ENCODE measurements around the gene RASA3.
"Not testable (repeated sequence)": the region's sequence is repeated elsewhere in the genome, so short reads cannot be mapped to it uniquely, and the experiment has no call there.

Gene RASA3

DNA sequence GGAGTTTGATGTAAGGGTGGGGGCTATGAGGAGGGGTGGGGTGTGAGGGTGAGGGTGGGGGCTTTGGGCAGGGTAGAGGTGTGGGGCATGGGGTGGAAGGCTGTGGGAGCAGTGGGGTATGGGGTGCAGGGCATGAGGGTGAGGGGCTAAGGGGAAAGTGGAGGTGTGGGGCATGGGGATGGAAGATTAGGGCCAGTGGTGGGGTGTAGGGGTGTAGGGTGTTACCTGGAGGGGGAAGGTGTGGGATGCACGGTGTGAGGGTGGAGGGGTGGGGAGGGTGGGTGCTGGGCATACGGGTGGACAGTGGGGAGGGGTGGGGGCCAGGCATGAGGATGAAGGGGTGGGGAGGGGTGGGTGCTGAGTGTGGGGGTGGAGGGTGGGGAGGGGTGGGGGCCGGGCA, 22.9 kb upstream of the RASA3 start:
- DNase-seq = no peak

DNA sequence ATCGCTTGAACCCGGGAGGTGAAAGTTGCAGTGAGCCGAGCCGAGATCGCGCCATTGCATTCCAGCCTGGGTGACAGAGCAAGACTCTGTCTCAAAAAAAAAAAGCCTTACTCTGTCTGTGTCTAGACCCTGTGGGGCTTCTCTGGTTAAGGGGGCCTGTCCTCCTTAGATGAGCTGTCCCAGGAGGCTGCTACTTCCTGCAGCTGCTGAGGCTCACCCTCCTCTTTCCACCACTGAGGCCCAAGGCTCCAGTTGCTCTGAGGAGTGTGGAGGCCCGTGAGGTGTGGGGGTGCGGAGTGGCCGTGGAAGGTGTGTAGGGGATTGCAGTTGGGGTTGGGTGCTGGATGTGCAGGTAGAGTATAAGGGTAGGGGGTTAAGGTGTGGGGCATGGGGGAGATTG, 22.1 kb upstream of the RASA3 start:
- DNase-seq = no peak

DNA sequence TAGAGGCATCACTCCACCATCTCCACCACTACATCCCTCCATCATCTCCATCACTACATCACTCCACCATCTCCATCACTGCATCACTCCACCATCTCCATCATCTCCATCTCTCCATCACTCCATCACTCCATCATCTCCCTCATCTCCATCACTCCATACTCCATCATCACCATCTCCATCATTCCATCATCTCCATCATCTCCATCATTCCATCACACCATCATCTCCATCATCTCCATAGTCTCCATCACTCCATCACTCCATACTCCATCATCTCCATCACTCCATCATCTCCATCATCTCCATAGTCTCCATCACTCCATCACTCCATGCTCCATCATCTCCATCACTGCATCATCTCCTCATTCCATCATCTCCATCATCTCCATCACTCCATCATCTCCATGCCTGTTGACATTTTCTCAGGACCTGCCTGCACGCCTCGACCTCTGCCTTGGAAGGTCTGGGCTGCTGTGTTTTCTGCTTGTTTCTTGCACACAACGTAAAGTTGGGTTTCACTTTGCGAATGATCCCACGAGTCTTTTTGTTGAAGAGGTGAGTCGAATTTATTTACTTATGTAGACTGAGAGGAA, 21.2 kb upstream of the RASA3 start:
- no peak for DNase-seq

DNA sequence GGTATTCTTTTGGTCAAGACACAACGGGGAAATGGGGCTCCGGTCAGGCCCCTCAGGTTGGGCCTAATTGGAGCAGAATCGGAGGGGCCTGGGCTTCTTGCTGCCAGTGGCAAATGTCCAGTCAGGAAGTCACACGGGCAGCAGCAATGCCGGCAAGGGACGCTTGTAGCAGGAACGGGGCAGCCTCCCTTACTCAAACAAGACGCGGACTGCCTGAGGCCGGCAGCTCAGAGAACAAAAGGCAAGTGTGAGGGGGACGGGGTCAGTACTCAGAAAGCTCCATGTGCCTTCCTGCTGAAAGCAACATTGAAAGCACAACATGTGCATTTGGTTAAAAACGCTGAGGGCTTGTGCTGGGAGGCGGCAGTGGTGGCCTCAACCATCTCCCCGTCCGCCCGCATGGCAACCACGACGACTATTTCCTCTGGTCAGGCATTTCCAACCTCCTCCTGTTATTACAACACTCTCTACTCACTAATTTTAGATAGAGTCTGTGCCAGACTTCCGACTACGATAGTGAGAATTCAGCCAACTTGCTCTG, 20.5 kb upstream of the RASA3 start:
- no peak for DNase-seq

DNA sequence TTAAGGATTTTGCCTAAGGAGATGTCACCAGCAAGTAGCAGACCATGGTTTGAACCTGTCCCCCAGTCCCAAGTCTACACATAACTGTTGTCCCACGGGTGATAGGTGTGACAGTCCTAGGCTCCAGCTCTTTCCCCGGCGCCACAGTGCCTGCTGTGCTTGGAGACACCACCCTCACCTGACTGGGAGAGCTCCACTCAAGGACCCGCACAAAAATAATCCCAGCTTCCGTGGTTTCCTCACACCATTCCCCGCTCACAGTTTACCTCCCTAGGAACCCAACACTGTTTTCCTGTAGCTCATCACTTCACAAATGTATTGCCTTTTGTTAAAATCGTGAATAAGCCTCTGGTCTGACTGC, 19.8 kb upstream of the RASA3 start:
- no peak for DNase-seq

DNA sequence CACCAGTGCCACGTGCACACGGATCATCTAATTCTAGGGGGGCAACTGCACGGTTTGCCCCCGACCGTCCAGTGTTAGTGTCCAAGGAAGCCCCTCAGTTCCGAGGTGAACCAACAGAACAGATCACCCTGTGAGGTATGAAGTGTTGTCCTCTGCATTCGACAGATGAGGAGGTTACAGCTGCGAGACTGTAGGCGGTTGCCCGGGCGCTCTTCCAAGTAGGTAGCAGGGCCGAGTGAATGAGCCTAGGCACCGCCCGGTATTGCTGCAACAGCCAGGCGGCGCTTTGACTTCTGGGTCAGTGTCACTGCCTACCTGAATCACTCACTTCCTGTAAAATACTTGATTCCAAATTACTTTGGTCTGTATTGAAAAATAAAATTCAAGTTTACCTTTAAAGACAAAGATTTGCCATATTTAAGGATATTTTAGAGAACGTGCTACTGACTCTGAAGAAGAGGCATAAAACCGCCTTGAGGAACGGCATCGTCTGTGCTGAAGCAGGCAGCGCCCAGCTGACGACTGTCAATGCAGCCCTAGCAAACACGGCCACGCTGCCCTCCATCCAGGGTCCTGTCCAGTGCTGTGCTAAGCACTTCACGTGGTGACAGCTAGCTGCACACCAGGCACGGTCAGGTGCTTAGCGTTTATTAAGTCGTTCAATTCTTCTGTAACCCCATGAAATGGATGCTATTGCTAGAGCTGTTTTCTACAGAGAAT, 19.3 kb upstream of the RASA3 start:
- DNase-seq = no peak

DNA sequence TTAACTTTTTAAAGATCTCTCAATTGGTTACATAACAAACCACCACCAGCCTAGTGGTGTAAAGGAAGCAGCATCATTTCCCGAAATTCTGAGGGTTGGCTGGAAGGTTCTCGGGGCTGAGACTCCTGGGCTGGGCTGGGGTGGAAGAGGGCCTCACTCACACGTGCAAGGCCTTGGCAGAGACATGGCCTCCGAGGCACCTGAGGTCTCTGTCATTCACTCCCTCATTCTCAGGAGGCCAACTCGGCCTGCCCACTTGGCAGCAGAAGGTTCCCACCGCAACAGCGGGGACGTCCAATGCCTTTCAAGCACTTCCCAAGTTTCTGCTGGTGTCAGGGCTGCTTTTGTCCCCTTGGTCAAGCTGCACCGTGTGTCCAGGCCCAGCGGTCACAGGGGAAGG, 18.6 kb upstream of the RASA3 start:
- DNase-seq = no peak

DNA sequence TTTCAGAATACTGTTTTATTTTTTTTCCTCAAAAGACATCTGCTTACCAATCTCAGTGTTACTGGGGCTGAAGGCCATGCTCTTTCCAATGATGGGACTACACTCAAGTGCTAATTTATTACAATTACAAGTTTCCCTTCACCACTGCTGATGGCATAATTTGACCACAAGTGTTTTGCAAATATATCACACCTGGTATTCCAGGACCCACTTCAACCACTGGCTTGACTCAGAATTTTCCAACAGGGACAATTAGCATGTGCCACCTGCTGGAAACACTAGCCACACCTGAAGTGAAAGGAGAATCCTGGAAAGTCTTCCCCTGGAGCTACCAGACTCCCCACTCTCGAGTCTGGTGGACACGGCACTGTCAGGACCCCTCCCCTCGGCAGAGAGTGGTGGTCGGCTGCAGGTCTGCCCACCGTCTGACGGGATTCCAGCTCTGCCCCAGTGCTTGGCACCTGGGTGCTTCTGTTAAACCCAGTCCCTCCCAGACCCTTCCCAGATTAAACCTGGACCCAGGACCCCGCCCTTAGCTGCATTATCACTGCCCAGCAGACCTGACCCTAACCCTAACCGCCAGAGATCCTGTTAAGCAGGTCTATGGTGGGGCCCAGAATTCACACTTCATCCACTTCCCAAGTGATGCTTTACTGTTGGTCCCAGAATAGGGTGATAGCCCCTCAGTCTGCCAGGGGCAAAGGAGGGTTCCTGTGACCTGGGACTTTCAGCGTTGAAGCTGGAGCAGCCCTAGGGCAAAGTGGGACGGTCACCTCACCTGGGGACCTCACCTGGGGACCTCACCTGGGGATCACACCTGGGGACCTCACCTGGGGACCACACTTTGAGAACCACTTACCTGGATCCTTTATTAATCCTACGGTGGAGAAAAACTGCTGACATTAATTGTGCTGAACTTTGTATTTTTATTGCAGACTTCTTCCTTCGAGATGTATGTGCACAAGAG, 17.6 kb upstream of the RASA3 start:
- DNase-seq = peak; percentile 87

DNA sequence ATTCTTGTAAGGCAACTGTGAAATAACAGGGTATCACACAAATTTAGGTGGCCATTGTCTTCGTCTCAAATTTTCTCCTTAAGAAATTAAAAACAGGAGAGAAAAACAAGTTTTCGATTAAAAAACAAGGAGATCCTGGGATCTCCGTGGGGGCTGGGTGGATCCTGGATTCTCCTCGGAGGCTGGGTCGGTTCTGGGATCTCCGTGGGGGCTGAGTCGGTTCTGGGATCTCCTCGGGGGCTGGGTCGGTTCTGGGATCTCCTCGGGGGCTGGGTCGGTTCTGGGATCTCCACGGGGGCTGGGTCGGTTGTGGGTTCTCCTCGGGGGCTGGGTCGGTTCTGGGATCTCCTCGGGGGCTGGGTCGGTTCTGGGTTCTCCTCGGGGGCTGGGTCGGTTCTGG, 16.5 kb upstream of the RASA3 start:
- DNase-seq = not testable (repeated sequence)

DNA sequence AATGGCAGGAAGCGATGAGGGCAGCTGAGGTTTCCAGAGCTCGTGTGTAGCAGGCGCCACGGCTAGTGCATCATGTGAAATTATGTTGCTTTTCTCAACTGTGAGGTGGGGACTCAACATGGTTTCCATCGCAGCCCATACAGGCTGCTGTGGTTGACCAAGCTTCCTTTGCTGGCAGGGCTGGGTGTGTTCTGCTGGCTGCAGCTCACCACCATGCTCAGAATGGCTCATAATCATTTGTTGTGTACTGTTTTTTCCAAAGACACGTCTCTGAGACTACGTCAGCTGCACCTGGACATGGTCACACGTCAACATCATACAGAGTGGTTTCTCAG, 16.1 kb upstream of the RASA3 start:
- no peak for DNase-seq

DNA sequence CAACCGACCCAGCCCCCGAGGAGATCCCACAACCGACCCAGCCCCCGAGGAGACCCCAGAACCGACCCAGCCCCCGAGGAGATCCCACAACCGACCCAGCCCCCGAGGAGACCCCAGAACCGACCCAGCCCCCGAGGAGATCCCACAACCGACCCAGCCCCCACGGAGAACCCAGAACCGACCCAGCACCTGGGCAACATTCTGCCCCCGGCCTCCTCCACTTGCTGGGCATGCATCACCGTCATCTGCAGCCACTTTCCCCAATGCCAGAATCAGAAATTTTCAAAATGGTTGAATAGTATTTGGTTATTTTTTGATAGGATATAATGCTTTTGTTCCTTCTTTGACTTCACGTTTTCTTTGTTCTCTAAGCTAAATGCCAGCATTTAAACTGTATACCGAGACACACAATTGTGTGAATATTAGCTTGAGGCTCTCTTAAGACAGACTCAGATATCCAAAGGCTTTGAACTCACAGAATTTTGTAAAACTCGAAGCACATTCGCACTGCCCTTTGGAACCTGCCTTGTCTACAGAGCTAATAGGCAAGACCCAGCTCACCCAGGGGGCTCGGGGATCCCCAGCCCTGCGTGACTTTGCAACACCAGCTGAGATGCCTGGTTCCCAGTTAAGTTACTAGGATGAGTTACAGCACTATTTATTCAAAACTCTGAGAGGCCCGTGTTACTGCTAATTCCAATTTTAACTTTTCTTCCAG, 15.5 kb upstream of the RASA3 start:
- no peak for DNase-seq

DNA sequence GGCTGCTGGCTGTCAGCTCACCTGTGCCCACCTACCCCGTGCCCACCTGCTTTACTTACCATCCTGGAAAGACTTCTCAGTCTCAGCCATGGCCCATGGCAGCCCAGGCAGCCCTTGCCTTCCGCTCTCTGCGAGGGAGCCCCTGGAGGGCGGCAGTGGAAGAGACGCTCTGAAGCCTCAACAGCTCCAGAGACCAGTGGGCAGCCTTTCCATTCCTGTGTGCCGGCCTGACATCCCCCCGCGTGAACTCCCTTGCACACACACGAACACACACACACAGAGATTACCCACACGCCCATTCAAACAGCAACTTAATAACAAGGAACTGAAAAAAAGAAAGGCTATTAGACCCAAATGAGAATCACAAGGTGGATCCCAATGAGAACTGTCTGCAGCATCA, 14.2 kb upstream of the RASA3 start:
- DNase-seq = no peak

DNA sequence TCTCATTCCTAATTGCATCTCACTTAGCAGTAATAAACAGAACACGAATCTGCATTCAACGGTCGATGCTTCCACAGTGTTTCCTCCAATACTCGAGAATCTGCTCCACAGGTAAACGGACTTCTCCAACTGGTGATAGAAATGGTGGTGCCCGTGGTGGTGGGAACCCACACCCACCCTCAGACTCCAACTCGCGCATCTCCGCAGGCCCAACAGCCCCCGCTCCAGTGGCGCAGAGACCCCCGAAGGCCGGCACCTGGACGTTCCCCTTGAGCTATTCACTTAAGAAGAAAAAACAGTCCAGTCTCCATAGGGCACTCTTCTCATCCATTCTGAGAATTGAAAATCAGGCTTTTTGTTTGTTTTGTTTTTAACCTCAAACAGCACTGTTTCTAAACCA, 13.8 kb upstream of the RASA3 start:
- no peak for DNase-seq

DNA sequence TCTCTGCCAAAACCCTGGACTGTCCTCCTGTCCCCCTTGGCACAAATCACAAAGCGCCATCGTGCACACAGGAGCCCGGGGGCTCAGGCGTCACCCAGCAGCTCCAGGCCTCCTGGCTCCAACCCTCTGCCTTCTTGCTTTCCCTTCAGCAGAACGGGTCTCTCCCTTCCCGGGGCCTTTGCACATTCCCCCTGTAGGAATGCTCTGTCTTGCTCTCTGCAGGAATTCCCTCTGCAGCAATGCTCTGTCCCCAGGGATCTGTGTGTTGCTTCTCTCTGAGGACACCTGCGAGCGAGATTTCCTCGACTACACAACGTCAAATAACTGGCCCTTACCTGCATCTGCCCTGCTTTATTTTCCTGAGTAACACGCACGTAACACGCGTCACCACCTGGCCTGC, 13.3 kb upstream of the RASA3 start:
- no peak for DNase-seq

DNA sequence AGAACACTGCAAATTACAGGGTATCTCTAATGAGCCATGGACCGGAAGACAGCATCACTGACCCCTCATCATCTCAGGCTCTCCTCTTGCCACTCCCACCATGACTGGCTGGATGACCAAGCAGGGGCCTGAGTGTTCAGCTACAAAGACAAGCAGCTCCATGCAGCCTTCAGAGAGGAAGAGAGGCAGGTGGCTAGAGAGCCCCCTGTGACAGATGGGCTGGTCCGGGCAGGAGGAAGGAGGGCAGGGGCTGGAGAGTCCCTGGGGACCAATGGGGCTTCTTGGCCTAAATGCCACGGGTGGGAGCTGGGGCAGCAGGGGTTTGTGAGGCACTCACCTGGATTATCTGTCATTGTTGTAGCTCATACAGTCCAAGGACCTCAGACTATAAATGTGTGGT, 12.8 kb upstream of the RASA3 start:
- no peak for DNase-seq

DNA sequence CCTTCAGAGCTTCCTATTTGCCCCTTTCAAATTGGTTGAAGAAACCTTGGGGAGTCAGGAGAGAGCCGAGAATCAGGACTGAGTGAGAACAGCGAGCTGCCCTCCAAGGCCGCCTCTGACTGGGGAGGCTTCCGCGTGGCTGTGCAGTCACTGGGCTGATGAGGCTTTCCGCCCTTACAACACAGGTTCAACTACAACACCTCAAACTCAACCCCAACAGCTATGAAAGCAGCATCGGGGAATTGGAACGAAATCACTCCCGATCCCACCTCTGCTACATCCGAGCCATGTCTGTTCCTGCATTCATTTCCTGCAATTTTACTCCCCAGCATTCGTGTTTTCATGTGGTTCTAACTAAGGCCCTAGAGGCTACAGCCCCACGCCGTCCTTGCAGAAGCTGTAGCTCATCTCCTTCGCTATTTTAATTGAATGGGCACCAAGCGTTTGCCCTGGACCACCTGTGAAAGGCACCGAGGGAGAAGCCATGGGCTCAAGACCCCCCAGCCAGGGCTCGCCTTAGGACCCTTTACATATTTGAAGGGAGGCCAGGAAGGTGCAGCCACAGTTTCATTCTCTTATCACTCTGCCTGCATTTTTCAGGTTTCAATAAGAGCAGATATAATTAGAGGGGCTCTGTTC, 12.3 kb upstream of the RASA3 start:
- DNase-seq = no peak

DNA sequence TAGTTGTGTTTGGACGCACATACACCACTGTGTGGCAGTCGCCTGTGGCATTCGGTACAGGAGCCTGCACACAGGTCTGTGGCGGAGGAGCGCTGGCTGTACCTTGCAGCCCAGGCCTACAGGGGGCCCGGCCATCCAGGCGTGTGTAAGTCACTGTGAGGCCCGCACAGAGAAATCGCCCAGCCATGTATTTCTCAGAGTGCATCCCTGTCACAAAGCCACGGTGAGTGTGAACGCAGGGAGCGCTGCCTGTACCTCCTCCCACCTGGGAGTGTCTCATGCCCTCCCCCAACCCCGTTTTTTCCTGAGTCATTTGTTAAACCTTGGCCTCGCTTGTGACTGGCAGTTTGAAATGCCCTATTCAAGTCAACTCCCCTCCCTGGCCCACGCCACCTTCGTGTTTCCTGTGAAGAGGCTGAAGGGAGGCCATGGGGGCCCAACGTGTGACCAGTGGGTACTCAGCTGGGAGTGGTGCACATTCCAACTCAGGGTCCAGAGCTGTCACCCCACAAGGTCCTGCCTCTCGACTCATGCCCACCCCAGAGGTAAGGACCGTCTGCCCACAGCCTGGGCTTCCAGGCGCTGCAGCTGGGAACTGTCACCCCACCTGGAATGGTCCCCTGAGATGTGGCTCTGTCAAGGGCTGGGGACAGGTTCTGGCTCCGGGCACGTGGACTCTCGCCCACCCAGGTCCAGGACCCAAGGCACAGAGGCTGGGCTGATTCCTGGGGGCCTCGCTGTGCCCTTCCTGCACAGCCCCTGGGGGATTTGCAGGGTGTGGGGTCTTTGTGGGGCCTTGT, 11.6 kb upstream of the RASA3 start:
- no peak for DNase-seq

DNA sequence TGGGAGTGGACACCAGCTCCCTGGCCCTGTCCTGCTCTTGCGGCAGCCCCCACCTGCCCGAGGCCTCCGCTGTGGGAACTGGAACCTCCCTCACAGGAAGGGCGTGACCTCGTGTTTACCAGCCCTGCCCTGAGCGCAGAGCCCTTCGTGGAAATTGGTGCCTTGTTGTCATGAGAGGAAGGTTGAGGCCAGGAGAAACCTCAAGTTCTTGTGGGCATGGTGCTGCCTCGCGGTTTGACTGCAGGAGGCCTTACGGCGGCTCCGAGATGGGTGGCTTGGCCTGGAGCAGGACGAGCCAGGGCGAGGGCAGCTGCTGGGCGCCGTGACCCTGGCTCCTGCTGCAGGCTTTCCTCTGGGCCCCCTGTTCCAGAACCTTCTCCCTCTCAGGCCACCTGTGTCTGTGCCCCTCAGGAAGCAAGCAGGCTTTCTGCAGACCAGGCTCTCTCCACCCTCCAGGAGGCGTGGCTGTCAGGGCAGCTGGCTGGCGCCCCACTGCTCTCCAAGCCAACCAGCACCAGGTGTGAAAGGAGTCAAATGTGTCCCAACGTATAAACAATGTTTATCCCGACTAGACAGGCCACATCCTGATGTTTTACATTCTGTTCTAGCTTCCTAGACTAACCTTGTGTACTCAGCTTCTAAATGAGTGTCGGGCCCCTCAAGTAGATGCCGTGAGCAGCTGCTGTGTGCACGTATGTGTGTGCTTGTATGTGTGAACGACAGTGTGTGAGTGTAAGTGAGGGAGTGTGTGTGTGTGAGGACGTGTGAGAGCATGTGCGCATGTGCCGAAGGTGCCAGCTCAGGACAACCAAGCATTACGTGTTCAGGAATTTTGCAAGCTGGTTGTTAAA, 10.4 kb upstream of the RASA3 start:
- DNase-seq = peak; percentile 81

DNA sequence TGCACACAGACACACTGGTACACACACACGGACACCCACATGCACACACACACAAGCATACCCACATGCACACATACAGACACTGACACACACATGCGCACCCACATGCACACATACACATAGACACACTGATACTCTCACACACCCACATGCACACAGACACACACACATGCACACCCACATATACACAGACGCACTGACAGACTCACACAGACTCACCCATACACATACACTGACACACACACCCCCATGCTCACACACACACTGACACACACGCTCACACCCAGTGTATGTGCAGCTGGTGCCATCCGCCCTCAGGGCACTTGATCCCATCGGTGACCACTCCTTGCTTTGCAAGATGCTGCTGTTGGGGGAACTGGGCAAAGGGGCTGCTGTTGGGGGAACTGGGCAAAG, 9.7 kb upstream of the RASA3 start:
- DNase-seq = no peak

DNA sequence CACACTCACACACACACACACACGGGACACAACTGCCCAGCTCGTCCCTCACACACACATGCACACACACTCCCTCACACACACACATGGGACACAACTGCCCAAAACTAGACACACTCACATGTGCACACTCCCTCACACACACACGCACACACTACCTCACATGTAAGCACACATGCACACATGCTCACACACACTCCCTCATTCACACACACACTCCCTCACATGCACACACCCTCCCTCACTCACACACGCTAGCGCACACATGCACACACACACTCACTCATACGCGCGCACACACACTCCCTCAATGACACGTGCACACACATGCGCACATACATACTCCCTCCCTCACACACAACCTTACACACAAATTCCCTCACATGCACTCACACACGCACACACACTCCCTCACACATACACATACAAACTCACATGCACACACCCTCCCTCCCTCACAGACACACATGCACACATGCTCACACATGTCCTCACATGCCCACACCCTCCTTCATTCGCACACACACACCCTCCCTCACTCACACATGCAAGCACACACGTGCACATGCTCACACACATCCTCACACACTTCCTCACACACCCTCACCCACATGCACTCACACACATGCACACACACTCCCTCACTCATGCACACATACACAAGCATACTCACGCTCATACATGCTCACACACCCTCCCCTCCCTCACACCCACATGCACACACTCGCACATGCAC, 9.0 kb upstream of the RASA3 start:
- no peak for DNase-seq
